ENCODE measurements around the gene SYT10. TPM values are rescaled to one million over a fixed set of nuclear protein-coding genes. Genes with fewer than 3 reads are reported as not detected.

The SYT10 gene
- total RNA-seq, 1 experiment from 2014 or later = not detected

DNA sequence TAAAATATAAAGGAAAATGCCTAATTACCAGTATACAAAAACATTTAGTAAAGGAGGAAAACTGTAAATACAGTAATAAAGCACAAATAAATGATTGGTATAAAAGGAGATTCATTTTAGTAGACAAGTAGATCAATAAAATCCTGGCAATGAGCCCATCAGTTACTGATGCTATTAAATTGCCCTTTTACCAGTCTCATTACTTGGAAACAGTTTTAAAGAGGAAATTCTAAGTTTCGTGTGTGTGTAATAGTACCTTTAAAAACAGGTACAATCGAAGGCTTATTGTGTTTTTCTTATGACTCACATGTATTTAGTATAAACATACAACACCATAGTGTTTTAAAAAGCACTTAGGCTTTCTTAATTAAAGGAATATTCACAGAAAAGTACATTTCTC is 46.4 kb upstream of the SYT10 start:
- no peaks in the 10 kb centered on the region for H3K27me3 ChIP-seq (ENCODE audit: control insufficient read depth, insufficient read depth, low read length)
- no peaks in the 10 kb centered on the region for H3K9me3 ChIP-seq (ENCODE audit: control insufficient read depth, insufficient read depth, low read depth, low read length)
- ATAC-seq = no peak
- CTCF ChIA-PET = no interaction called here
- no peak overlapping the region for H3K4me3 ChIP-seq (ENCODE audit: low read depth in 2 of 2, low read length in 2 of 2)
- in situ Hi-C loops (cut with HindIII; ENCODE audit: low pct_unique_long_range_greater_than_20kb, low sequenced_read_pairs) = no loop called here
- no peak overlapping the region for H3K27ac ChIP-seq (ENCODE audit: low read length)
- intact Hi-C loops (cut with micrococcal nuclease; ENCODE audit: unreplicated experiment) = no loop called here
- DNase-seq (ENCODE audit: low read depth, low spot score) = no peak
- BruUV-seq (replicated peaks) = no TSS peak
- TF ChIP-seq POLR2AphosphoS5 (IDR thresholded peaks at IDR 0.05; ENCODE audit: low read depth, low read length) (no peak), TCF7L2 (IDR thresholded peaks at IDR 0.05; ENCODE audit: low read depth, low read length) (no peak), SIN3A (IDR thresholded peaks at IDR 0.05; ENCODE audit: borderline replicate concordance, insufficient read depth, low read depth, low read length) (no peak)
- TF ChIP-seq, protein P1, sequence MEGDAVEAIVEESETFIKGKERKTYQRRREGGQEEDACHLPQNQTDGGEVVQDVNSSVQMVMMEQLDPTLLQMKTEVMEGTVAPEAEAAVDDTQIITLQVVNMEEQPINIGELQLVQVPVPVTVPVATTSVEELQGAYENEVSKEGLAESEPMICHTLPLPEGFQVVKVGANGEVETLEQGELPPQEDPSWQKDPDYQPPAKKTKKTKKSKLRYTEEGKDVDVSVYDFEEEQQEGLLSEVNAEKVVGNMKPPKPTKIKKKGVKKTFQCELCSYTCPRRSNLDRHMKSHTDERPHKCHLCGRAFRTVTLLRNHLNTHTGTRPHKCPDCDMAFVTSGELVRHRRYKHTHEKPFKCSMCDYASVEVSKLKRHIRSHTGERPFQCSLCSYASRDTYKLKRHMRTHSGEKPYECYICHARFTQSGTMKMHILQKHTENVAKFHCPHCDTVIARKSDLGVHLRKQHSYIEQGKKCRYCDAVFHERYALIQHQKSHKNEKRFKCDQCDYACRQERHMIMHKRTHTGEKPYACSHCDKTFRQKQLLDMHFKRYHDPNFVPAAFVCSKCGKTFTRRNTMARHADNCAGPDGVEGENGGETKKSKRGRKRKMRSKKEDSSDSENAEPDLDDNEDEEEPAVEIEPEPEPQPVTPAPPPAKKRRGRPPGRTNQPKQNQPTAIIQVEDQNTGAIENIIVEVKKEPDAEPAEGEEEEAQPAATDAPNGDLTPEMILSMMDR (IDR thresholded peaks at IDR 0.05) = no peak
- TF ChIP-seq, protein P2, sequence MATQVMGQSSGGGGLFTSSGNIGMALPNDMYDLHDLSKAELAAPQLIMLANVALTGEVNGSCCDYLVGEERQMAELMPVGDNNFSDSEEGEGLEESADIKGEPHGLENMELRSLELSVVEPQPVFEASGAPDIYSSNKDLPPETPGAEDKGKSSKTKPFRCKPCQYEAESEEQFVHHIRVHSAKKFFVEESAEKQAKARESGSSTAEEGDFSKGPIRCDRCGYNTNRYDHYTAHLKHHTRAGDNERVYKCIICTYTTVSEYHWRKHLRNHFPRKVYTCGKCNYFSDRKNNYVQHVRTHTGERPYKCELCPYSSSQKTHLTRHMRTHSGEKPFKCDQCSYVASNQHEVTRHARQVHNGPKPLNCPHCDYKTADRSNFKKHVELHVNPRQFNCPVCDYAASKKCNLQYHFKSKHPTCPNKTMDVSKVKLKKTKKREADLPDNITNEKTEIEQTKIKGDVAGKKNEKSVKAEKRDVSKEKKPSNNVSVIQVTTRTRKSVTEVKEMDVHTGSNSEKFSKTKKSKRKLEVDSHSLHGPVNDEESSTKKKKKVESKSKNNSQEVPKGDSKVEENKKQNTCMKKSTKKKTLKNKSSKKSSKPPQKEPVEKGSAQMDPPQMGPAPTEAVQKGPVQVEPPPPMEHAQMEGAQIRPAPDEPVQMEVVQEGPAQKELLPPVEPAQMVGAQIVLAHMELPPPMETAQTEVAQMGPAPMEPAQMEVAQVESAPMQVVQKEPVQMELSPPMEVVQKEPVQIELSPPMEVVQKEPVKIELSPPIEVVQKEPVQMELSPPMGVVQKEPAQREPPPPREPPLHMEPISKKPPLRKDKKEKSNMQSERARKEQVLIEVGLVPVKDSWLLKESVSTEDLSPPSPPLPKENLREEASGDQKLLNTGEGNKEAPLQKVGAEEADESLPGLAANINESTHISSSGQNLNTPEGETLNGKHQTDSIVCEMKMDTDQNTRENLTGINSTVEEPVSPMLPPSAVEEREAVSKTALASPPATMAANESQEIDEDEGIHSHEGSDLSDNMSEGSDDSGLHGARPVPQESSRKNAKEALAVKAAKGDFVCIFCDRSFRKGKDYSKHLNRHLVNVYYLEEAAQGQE (IDR thresholded peaks at IDR 0.05; ENCODE audit: insufficient read depth in 1 of 2, low read depth in 2 of 2, low read length in 1 of 2) = no peak
- H3K36me3 ChIP-seq (ENCODE audit: control insufficient read depth, insufficient read depth, low read length) = no peaks in the 10 kb centered on the region
- POLR2A ChIA-PET = interaction anchor here (0.7 kb wide), 1 partner anchor 496 kb away, joined by 14 read pairs; no protein-coding TSS in a partner anchor
- H3K4me1 ChIP-seq (ENCODE audit: control insufficient read depth, insufficient read depth, low read length) = no peaks in the 10 kb centered on the region

DNA sequence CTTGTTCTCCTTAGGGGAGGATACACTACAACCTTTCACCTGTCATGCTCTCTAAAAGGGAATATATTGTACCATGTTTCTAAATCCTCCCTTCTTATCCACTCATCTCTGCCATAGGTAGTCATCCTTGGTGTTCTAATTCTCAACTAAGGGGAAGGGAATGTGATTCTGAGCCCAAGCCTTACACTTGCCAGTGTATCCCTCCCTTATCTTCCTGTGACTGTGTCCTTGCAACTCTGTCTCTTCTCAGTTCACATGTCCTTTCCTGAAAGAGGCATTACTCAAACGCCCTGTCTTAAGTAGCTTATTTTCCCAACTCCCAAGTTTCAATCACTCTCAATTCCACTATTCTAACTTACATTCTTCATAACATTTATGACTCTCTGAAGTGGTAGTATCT is 44.5 kb upstream of the SYT10 start:
- ChIA-PET POLR2A (no interaction called here), CTCF (no interaction called here)
- no TSS peak for BruUV-seq (replicated peaks)
- H3K4me3 ChIP-seq (ENCODE audit: low read depth in 2 of 2, low read length in 2 of 2) = no peak overlapping the region
- ATAC-seq (no peak), DNase-seq (ENCODE audit: low read depth, low spot score) (no peak)
- no peaks in the 10 kb centered on the region; the same call in 1 of the 2 replicates for H3K9me3 ChIP-seq (ENCODE audit: control insufficient read depth, insufficient read depth, low read depth, low read length)
- TF ChIP-seq POLR2AphosphoS5 (IDR thresholded peaks at IDR 0.05; ENCODE audit: low read depth, low read length) (no peak), TCF7L2 (IDR thresholded peaks at IDR 0.05; ENCODE audit: low read depth, low read length) (no peak), SIN3A (IDR thresholded peaks at IDR 0.05; ENCODE audit: borderline replicate concordance, insufficient read depth, low read depth, low read length) (no peak)
- TF ChIP-seq, protein P2 (IDR thresholded peaks at IDR 0.05; ENCODE audit: insufficient read depth in 1 of 2, low read depth in 2 of 2, low read length in 1 of 2) = no peak
- TF ChIP-seq, protein P1 (IDR thresholded peaks at IDR 0.05) = no peak
- no peaks in the 10 kb centered on the region for H3K4me1 ChIP-seq (ENCODE audit: control insufficient read depth, insufficient read depth, low read length)
- H3K27me3 ChIP-seq (ENCODE audit: control insufficient read depth, insufficient read depth, low read length) = no peaks in the 10 kb centered on the region
- in situ Hi-C loops (cut with HindIII; ENCODE audit: low pct_unique_long_range_greater_than_20kb, low sequenced_read_pairs) = no loop called here
- intact Hi-C loops (cut with micrococcal nuclease; ENCODE audit: unreplicated experiment) = loop anchor here (5.0 kb wide), 1 partner anchor 48 kb away; no protein-coding TSS in a partner anchor
- H3K27ac ChIP-seq (ENCODE audit: low read length) = no peak overlapping the region
- H3K36me3 ChIP-seq (ENCODE audit: control insufficient read depth, insufficient read depth, low read length) = no peaks in the 10 kb centered on the region

All from Panc1 (cell line).